ENCODE measurements around the gene ELK4.

ELK4 gene

GRCh38 chr1:205626216-205626615 lies 5.6 kb downstream of the ELK4 start:
- H3K27me3 ChIP-seq (ENCODE audit: insufficient read depth, poor library complexity, severe bottlenecking): no peaks in the 10 kb centered on the region
- TF ChIP-seq GABPA (IDR thresholded peaks at IDR 0.05; ENCODE audit: low read depth): no peak
- TF ChIP-seq, protein P1, sequence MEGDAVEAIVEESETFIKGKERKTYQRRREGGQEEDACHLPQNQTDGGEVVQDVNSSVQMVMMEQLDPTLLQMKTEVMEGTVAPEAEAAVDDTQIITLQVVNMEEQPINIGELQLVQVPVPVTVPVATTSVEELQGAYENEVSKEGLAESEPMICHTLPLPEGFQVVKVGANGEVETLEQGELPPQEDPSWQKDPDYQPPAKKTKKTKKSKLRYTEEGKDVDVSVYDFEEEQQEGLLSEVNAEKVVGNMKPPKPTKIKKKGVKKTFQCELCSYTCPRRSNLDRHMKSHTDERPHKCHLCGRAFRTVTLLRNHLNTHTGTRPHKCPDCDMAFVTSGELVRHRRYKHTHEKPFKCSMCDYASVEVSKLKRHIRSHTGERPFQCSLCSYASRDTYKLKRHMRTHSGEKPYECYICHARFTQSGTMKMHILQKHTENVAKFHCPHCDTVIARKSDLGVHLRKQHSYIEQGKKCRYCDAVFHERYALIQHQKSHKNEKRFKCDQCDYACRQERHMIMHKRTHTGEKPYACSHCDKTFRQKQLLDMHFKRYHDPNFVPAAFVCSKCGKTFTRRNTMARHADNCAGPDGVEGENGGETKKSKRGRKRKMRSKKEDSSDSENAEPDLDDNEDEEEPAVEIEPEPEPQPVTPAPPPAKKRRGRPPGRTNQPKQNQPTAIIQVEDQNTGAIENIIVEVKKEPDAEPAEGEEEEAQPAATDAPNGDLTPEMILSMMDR (IDR thresholded peaks at IDR 0.05; ENCODE audit: insufficient read depth, low read length): no peak
- no peak for TF ChIP-seq POLR2AphosphoS5 (IDR thresholded peaks at IDR 0.05; ENCODE audit: low read depth)
- TF ChIP-seq, protein P2, sequence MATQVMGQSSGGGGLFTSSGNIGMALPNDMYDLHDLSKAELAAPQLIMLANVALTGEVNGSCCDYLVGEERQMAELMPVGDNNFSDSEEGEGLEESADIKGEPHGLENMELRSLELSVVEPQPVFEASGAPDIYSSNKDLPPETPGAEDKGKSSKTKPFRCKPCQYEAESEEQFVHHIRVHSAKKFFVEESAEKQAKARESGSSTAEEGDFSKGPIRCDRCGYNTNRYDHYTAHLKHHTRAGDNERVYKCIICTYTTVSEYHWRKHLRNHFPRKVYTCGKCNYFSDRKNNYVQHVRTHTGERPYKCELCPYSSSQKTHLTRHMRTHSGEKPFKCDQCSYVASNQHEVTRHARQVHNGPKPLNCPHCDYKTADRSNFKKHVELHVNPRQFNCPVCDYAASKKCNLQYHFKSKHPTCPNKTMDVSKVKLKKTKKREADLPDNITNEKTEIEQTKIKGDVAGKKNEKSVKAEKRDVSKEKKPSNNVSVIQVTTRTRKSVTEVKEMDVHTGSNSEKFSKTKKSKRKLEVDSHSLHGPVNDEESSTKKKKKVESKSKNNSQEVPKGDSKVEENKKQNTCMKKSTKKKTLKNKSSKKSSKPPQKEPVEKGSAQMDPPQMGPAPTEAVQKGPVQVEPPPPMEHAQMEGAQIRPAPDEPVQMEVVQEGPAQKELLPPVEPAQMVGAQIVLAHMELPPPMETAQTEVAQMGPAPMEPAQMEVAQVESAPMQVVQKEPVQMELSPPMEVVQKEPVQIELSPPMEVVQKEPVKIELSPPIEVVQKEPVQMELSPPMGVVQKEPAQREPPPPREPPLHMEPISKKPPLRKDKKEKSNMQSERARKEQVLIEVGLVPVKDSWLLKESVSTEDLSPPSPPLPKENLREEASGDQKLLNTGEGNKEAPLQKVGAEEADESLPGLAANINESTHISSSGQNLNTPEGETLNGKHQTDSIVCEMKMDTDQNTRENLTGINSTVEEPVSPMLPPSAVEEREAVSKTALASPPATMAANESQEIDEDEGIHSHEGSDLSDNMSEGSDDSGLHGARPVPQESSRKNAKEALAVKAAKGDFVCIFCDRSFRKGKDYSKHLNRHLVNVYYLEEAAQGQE (IDR thresholded peaks at IDR 0.05; ENCODE audit: insufficient replicate concordance, low read depth): no peak
- no peak for TF ChIP-seq SPI1 (IDR thresholded peaks at IDR 0.05; ENCODE audit: borderline replicate concordance, low read depth)
- DNase-seq (ENCODE audit: low read depth in 1 of 2, low spot score in 1 of 2): no peak
- no peak overlapping the region for H3K4me3 ChIP-seq (replicated peaks; ENCODE audit: insufficient read depth, low read length)
- no peak overlapping the region for H3K27ac ChIP-seq (replicated peaks)

GRCh38 chr1:205623646-205624045 lies 8.2 kb downstream of the ELK4 start:
- DNase-seq (ENCODE audit: low read depth in 1 of 2, low spot score in 1 of 2): no peak
- TF ChIP-seq GABPA (IDR thresholded peaks at IDR 0.05; ENCODE audit: low read depth) (no peak), SPI1 (IDR thresholded peaks at IDR 0.05; ENCODE audit: borderline replicate concordance, low read depth) (no peak), POLR2AphosphoS5 (IDR thresholded peaks at IDR 0.05; ENCODE audit: low read depth) (no peak)
- TF ChIP-seq, protein P2 (IDR thresholded peaks at IDR 0.05; ENCODE audit: insufficient replicate concordance, low read depth): no peak
- TF ChIP-seq, protein P1 (IDR thresholded peaks at IDR 0.05; ENCODE audit: insufficient read depth, low read length): no peak
- H3K4me3 ChIP-seq (replicated peaks; ENCODE audit: insufficient read depth, low read length): no peak overlapping the region
- H3K27me3 ChIP-seq (ENCODE audit: insufficient read depth, poor library complexity, severe bottlenecking): no peaks in the 10 kb centered on the region
- H3K27ac ChIP-seq (replicated peaks): no peak overlapping the region

GRCh38 chr1:205620269-205620668 lies 11.5 kb downstream of the ELK4 start:
- TF ChIP-seq GABPA (IDR thresholded peaks at IDR 0.05; ENCODE audit: low read depth) (no peak), SPI1 (IDR thresholded peaks at IDR 0.05; ENCODE audit: borderline replicate concordance, low read depth) (no peak), POLR2AphosphoS5 (IDR thresholded peaks at IDR 0.05; ENCODE audit: low read depth) (no peak)
- TF ChIP-seq, protein P1 (IDR thresholded peaks at IDR 0.05; ENCODE audit: insufficient read depth, low read length): no peak
- TF ChIP-seq, protein P2 (IDR thresholded peaks at IDR 0.05; ENCODE audit: insufficient replicate concordance, low read depth): no peak
- H3K27me3 ChIP-seq (ENCODE audit: insufficient read depth, poor library complexity, severe bottlenecking): no peaks in the 10 kb centered on the region
- no peak for DNase-seq (ENCODE audit: low read depth in 1 of 2, low spot score in 1 of 2)
- no peak overlapping the region for H3K4me3 ChIP-seq (replicated peaks; ENCODE audit: insufficient read depth, low read length)
- no peak overlapping the region for H3K27ac ChIP-seq (replicated peaks)

Data from HL-60 (cell line).